HG03439 (cell line): Measurements from ENCODE around the gene SLAMF7.
A peak's percentile ranks its signal among the peaks of the same experiment; 100 is the strongest.
"Not testable (repeated sequence)": the region's sequence is repeated elsewhere in the genome, so short reads cannot be mapped to it uniquely, and the experiment has no call there.

ENCODE experiments used
- ATAC-seq: cut with Tn5 transposase; IDR thresholded peaks from one replicate; pipeline ENCODE4 v1.9.1; 2021; ENCODE audit warnings: mild to moderate bottlenecking, moderate library complexity; ENCODE audit not compliant: unreplicated experiment

SLAMF7 gene

GRCh38 chr1:160739098-160739511 lies at the start of gene SLAMF7:
TSS of gene SLAMF7 (plus strand) at chr1:160739247. CDS start at chr1:160739302, 55 bp downstream.
- peak; percentile 62 for ATAC-seq

- ATAC-seq = not testable (repeated sequence)
Observed at GRCh38 chr1:160692390-160692789, 46.7 kb upstream of the SLAMF7 start.

- ATAC-seq = no peak
Observed at GRCh38 chr1:160702100-160702499, 36.9 kb upstream of the SLAMF7 start.

GRCh38 chr1:160704250-160704649 lies 34.8 kb upstream of the SLAMF7 start:
- ATAC-seq = no peak

- ATAC-seq = not testable (repeated sequence)
Observed at GRCh38 chr1:160705212-160705621, 33.8 kb upstream of the SLAMF7 start.

- ATAC-seq = no peak
Observed at GRCh38 chr1:160705742-160706141, 33.3 kb upstream of the SLAMF7 start.

GRCh38 chr1:160706526-160707235 lies 32.4 kb upstream of the SLAMF7 start:
- no peak for ATAC-seq

GRCh38 chr1:160707236-160708064 lies 31.6 kb upstream of the SLAMF7 start:
- no peak for ATAC-seq

GRCh38 chr1:160708118-160708517 lies 30.9 kb upstream of the SLAMF7 start:
- ATAC-seq = no peak

- ATAC-seq = no peak
Observed at GRCh38 chr1:160708801-160709200, 30.2 kb upstream of the SLAMF7 start.

- ATAC-seq = no peak
Observed at GRCh38 chr1:160709715-160710114, 29.3 kb upstream of the SLAMF7 start.

GRCh38 chr1:160710517-160711252 lies 28.4 kb upstream of the SLAMF7 start:
- ATAC-seq = no peak

- no peak for ATAC-seq
Observed at GRCh38 chr1:160711276-160711601, 27.8 kb upstream of the SLAMF7 start.

GRCh38 chr1:160711602-160712311 lies 27.3 kb upstream of the SLAMF7 start, which contains the start of gene CD48:
TSS of gene CD48 (minus strand) at chr1:160711822. CDS start at chr1:160711763, 59 bp downstream.
- ATAC-seq = peak; percentile 36

- ATAC-seq = peak; percentile 46
Observed at GRCh38 chr1:160712525-160713080, 26.4 kb upstream of the SLAMF7 start.

GRCh38 chr1:160713161-160713560 lies 25.9 kb upstream of the SLAMF7 start:
- no peak for ATAC-seq

- not testable (repeated sequence) for ATAC-seq
Observed at GRCh38 chr1:160714034-160714648, 24.9 kb upstream of the SLAMF7 start.

- no peak for ATAC-seq
Observed at GRCh38 chr1:160716013-160716412, 23.0 kb upstream of the SLAMF7 start.

GRCh38 chr1:160717306-160717705 lies 21.7 kb upstream of the SLAMF7 start:
- ATAC-seq = no peak

GRCh38 chr1:160718210-160718609 lies 20.8 kb upstream of the SLAMF7 start:
- ATAC-seq = no peak
